Bronchial epithelial cell (primary cell): Measurements from ENCODE around the gene PDCD2. TPM values are rescaled to one million over a fixed set of nuclear protein-coding genes. Genes with fewer than 3 reads are reported as not detected.

Experiments
- DNase-seq: peaks from one replicate; pipeline ENCODE4 v3.0.0-alpha.2; 2010; ENCODE audit warnings: low read depth
- FAIRE-seq: peaks from 2 replicates; lab custom pipeline; 2011; peaks lifted over from hg19 to GRCh38; lab: Jason Lieb, UNC
- H3K27me3 ChIP-seq: 2 replicates; pipeline ENCODE4 v1.5.1; 2011; ENCODE audit warnings: low read length; ENCODE audit not compliant: control insufficient read depth, insufficient read depth
- H3K36me3 ChIP-seq: 2 replicates; pipeline ENCODE4 v1.5.1; 2011; ENCODE audit warnings: low read length; ENCODE audit not compliant: control insufficient read depth, insufficient read depth
- H3K4me3 ChIP-seq: 2 replicates; pipeline ENCODE4 v1.5.1; 2011; ENCODE audit warnings: mild to moderate bottlenecking, low read depth, low read length, control low read depth
- total RNA-seq: library from RNA; depleted of rRNA; stranded (reverse); fragments of >200 nt; gene quantifications from 2 replicates; pipeline ENCODE4 v1.2.1, GENCODE V29; 2014
- TF ChIP-seq, protein P1 (sequence below): IDR thresholded peaks from 2 replicates; pipeline ENCODE4 v1.5.1; 2011; ENCODE audit warnings: mild to moderate bottlenecking, moderate library complexity, low read length, control low read depth, inconsistent platforms; ENCODE audit not compliant: insufficient read depth, severe bottlenecking

Gene PDCD2
- total RNA-seq, 1 donor from 2014 or later = 55.0 TPM

DNA sequence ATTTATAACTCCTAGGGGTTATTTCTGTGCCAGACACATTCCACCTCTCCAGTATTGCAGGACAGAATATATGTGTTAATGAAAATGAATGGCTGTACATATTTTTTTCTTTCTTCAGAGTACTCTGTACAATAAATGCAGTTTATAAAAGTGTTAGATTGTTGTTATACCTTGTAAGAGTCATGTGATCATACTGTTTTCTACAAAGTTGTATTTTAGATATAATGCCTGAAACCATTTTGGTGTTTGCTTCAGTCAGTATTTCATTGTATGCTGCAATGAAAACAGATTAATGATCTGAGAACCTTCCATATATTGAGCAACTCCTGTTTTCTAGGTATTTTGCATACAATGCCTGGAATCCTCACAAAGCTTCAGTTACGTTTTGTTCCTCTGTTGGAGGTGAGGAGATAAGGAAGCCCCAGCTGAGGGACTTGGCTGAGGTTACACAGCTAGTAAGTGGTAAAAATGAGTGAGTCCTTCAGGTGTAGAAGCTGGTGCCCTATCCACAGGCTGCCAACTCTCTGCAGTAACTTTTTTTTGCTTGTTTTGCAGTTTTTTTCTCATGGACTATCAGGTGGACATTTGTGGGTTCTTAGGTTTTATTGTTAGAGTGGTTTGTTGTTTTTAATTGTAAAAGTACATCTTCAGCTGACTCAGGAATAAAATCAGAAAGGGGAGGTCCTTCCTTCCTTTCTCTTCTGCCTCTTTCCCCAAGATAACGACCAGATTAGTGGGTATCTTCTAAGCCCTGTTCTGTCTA is 11.6 kb downstream of the PDCD2 start:
- H3K36me3 ChIP-seq = peaks cover 11% of the 10 kb centered on the region
- H3K4me3 ChIP-seq = no peak overlapping the region
- H3K27me3 ChIP-seq = no peaks in the 10 kb centered on the region
- TF ChIP-seq, protein P1, sequence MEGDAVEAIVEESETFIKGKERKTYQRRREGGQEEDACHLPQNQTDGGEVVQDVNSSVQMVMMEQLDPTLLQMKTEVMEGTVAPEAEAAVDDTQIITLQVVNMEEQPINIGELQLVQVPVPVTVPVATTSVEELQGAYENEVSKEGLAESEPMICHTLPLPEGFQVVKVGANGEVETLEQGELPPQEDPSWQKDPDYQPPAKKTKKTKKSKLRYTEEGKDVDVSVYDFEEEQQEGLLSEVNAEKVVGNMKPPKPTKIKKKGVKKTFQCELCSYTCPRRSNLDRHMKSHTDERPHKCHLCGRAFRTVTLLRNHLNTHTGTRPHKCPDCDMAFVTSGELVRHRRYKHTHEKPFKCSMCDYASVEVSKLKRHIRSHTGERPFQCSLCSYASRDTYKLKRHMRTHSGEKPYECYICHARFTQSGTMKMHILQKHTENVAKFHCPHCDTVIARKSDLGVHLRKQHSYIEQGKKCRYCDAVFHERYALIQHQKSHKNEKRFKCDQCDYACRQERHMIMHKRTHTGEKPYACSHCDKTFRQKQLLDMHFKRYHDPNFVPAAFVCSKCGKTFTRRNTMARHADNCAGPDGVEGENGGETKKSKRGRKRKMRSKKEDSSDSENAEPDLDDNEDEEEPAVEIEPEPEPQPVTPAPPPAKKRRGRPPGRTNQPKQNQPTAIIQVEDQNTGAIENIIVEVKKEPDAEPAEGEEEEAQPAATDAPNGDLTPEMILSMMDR = no peak
- no peak for FAIRE-seq
- DNase-seq = no peak

DNA sequence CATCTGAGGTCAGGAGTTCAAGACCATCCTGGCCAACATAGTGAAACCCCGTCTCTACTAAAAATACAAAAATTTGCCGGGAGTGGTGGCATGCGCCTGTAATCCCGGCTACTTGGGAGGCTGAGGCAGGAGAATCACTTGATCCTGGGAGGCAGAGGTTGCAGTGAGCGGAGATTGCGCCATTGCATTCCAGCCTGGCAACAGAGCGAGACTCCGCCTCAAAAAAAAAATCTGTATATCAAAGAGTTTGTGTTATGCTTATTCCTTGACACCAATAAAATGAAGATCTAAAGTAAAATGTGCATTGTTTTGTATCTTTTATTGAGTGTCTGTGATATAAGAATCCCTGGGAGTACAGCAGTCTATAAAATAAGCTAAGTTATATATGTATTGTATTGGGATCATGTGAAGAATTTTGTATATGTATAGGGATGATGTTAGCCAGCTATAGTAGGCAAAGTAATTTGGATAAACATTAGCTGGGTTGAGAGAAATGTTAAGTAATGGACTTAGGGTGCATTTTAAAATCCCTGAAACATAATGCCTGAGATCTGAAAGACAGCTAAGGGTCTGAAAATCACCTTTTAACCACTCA is 19.4 kb downstream of the PDCD2 start:
- no peak for FAIRE-seq
- no peak for DNase-seq
- Histone ChIP-seq H3K36me3 (peaks cover 6% of the 10 kb centered on the region), H3K27me3 (no peaks in the 10 kb centered on the region), H3K4me3 (no peak overlapping the region)
- TF ChIP-seq, protein P1 = no peak

DNA sequence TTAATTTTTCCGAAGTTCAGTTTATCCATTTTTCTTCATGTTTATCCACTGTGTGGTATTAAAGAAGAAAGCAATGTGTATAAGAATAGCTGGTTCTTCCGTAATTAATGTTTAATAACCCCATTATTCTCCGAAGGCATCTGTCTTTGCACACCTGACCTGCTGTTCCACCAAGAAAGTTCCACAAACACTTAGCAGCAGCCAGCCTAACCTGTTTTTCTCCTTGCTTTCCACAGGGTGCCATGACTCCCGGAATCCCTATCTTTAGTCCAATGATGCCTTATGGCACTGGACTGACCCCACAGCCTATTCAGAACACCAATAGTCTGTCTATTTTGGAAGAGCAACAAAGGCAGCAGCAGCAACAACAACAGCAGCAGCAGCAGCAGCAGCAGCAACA is 22.9 kb downstream of the PDCD2 start:
- H3K36me3 ChIP-seq = peaks cover 5% of the 10 kb centered on the region
- no peak for FAIRE-seq
- no peak overlapping the region for H3K4me3 ChIP-seq
- H3K27me3 ChIP-seq = no peaks in the 10 kb centered on the region
- no peak for DNase-seq
- TF ChIP-seq, protein P1 = no peak

DNA sequence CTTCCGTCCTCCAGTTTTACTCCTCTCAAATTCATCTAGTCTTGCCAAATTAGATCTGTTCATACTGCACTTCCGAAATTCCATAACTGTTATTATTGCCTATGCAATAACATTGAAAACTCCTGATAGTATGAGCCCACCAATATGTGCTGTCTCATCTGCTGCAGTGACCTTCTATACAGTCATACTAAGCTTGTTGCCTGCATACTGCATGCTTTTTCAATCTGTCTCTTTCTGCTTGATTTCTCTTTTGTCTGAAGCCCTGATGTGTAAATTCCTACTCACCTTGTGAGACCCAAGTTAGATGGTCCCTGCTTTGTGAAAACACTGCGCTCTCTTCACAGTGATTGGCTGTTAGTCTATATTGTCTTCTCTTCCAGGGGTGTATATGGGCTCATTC is 29.1 kb downstream of the PDCD2 start:
- TF ChIP-seq, protein P1 = no peak
- no peaks in the 10 kb centered on the region for H3K27me3 ChIP-seq
- peak overlapping the region; percentile 92 for H3K4me3 ChIP-seq
- peaks cover 2% of the 10 kb centered on the region for H3K36me3 ChIP-seq
- FAIRE-seq = no peak
- no peak for DNase-seq

DNA sequence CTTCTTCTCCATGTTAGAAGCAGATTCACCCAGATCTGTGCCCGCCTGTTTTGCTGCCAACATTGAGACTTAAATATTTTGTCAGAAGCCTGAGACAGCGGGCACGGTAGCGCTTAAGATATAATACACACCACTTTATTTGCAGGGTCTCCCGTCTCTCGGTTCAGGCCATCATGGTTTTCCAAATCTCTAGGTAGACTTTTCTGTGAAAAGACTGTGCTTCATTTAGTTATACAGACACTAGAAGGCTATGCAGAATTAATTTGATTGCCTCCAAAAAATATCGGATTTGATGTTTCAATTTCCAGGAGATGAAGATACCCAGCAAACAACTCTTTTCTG is 29.7 kb downstream of the PDCD2 start:
- Histone ChIP-seq H3K36me3 (peaks cover 2% of the 10 kb centered on the region), H3K4me3 (peak overlapping the region; percentile 92), H3K27me3 (no peaks in the 10 kb centered on the region)
- TF ChIP-seq, protein P1 = no peak
- no peak for DNase-seq
- FAIRE-seq = no peak
